Measurements from ENCODE around the gene TMEM147.

The TMEM147 gene

GRCh38 chr19:35517342-35517741 lies 28.1 kb upstream of the TMEM147 start:
- no peak for DNase-seq (ENCODE audit: low read depth)
- no peak overlapping the region for H3K4me3 ChIP-seq (ENCODE audit: low read depth, low read length)

DNA sequence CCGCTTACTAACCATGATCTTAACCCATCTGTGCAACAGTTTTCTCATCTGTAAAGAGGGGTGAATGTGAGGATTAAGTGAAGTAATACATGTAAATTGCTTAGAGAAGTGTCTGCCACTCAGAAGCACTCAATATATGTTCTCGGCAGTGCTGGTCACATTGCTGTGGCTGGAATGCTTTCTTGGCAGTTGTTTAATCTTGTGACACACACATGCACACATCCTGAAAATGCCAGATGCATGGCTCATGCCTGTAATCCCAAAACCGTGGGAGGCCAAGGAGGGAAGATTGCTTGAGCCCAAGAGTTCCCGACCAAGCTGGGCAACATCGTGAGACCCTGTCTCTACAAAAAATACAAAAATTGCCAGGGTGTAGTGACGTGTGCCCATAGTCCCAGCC lies 27.1 kb upstream of the TMEM147 start:
- DNase-seq (ENCODE audit: low read depth) = peak; percentile 88
- H3K4me3 ChIP-seq (ENCODE audit: low read depth, low read length) = no peak overlapping the region

DNA sequence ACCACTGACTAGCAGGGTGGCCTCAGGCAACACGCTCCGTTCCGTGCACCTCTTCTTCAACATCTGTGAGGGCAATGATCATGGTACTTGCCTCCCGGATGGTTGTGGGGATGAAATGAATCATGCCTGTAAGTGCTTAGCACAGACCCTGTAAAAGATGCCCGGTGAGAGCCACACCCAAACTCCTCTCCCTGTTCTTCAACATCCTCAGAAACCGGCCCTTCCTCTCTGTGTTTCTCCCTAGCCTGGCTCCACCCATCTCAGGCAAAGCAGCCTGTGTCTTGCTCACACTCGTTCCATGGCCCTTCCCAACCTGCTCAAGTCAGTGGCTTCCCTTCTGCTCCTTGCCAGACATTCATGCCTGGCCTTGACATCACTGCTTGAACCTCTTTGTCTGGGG lies 26.1 kb upstream of the TMEM147 start:
- DNase-seq (ENCODE audit: low read depth) = no peak
- H3K4me3 ChIP-seq (ENCODE audit: low read depth, low read length) = no peak overlapping the region

DNA sequence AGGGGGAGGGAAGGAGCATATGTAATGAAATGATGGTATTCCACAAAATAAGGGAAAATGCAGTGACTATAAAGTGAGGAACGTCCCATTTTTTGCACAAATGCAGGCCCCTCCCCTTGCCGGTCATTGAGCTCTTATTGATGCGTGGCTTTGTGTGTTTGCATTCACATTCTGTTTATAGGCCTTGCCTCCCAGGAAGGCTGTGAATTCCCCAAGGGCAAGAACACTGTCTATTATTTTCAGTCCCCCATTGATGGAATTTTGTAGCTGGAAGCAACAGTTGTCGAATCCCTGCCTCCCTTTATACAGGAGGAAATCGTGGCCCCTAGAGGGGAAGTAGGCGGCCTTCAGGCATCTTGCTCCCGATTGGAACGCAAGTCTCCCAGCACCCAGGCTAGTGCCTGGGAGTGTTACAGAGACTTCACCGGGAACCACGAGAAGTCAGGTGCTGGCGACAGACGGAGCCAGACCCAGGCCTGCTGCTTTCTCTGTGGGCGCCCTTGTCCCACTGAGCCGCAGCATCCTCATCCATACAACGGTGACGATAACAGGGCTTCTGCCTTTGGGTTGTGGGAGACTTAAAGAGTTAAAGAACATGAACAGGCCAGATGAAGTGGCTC lies 24.2 kb upstream of the TMEM147 start:
- no peak for DNase-seq (ENCODE audit: low read depth)
- no peak overlapping the region for H3K4me3 ChIP-seq (ENCODE audit: low read depth, low read length)

- no peak overlapping the region for H3K4me3 ChIP-seq (ENCODE audit: low read depth, low read length)
- DNase-seq (ENCODE audit: low read depth) = no peak
Measured at GRCh38 chr19:35522745-35523327, 22.6 kb upstream of the TMEM147 start.

- H3K4me3 ChIP-seq (ENCODE audit: low read depth, low read length) = no peak overlapping the region
- no peak for DNase-seq (ENCODE audit: low read depth)
Measured at GRCh38 chr19:35524181-35524837, 21.1 kb upstream of the TMEM147 start.

- no peak overlapping the region for H3K4me3 ChIP-seq (ENCODE audit: low read depth, low read length)
- DNase-seq (ENCODE audit: low read depth) = no peak
Measured at GRCh38 chr19:35525873-35526272, 19.6 kb upstream of the TMEM147 start.

DNA sequence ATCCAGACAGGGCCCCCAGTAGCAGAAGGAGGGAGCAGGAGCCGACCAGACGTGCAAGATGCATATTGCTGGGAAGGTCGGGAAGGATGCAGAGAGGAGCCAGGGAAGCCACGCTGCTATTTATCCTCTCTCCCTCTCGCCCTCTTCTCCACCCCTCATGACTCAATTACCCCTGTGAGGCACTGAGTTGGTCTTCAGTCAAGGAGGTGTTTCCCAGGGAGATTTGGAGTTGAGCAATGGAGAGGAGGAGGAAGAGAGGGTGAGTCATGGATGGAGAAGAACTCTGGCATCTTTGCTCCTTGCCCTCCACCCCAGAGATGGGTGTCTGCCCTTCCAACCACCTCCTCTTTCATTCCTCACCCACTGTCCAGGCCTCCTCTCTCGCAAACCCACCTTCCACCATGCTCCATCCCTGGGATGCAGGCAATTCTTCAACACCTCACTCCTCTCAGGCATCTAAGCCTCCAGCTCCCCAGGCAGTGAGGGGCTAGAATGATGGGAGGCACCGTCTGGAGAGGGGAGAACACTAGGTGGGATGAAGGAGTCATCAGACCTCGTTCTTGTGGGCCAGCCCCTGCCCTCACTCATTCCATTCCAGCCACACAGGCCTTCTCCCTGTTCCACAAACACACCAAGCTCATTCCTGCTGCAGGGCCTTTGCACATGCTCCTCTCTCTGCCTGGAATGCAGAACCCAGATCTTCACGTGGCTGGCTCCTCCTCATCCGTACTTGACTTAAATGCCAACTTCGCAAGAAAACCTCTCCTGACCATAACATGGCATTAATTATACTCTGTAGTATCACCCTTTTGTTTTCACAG lies 17.0 kb upstream of the TMEM147 start, which contains the start of gene SBSN:
Gene SBSN (minus strand): TSS at position 94 of the 821 bp plus-strand sequence. CDS start 30 bp downstream, at position 64.
- peak; percentile 57 for DNase-seq (ENCODE audit: low read depth)
- H3K4me3 ChIP-seq (ENCODE audit: low read depth, low read length) = no peak within 1 kb of the TSS

DNA sequence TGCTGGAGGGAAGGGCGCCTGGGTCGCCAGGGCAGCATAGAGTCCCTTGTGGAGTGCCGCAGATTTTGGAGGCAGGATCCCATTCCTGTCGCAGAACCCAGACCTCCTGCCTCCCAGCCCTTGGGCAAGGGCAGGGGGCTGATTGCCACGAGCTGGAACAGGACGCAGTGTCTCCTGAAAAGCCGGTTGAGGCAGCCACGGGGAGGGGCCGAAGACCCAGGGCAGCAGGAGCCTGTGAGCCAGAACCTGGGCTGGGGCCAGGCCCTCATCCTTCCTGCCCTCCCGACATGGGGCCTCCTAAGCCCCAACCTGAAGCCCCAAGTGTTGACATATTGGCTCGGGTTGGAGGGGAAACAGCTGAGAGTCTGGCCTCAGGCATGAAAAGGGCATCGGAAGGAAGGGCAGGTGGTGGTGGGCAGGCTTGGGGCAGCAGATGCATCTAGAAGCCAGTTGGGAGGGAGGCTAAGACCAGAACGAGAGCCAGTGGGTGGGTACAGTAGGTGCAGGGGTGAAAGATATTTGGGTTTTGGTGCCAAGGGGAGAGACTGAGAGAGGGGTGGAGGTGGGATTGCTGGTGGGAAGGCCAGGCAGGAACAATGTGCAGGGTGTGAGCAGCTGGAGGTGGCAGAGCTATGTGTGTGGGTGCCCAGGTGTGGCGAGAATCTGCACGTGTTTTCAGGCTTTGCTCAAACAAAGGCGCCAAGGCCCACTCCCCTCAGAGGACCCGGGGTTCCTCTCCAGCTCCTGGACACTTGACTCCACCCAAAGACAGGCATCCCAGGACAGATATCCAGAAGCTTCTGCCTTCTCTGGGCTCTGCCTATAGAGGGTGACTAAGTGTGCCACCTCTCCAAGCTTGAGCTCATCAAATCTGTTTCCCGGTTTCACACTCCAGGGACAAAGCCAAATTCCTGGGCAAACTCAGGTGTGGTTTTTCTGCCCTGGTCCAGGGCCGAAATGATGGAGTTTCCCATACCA lies 15.9 kb upstream of the TMEM147 start:
- H3K4me3 ChIP-seq (ENCODE audit: low read depth, low read length) = no peak overlapping the region
- DNase-seq (ENCODE audit: low read depth) = no peak

- no peak for DNase-seq (ENCODE audit: low read depth)
- H3K4me3 ChIP-seq (ENCODE audit: low read depth, low read length) = no peak overlapping the region
Measured at GRCh38 chr19:35531291-35531690, 14.1 kb upstream of the TMEM147 start.

GRCh38 chr19:35533201-35533821 lies 12.1 kb upstream of the TMEM147 start, which contains the start of gene GAPDHS:
TSS of gene GAPDHS (plus strand) at chr19:35533456. CDS start at chr19:35533528, 72 bp downstream.
- no peak for DNase-seq (ENCODE audit: low read depth)
- peak within 1 kb of the TSS; percentile 12 for H3K4me3 ChIP-seq (ENCODE audit: low read depth, low read length)

DNA sequence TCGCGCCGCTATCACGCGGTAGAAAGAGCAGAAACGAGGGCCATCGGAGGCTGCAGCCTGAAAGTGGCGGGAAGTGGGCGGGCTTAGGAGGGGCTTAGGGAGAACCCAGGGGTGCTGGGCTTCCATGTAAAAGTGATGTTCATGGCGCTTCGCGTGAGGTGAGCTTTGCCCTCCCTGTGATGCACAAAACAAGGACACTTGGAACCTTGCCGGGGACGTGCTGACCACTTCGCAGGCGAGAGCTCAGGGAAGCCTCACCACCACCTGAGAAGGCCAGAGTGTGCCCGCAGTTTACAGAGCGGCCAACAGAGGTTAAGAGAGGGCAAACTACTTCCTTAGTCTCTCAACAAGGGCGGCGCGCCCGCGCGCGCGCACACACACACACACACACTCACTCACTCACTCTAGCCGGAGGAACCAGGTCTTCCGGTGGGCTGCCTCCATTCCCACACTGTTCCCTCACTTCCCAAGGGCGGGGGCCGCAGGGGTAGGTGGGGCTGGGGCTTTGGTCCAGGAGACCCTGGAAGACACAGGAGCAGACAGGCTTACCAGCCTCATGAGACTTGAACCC lies 11.5 kb upstream of the TMEM147 start:
- DNase-seq (ENCODE audit: low read depth) = no peak
- H3K4me3 ChIP-seq (ENCODE audit: low read depth, low read length) = peak overlapping the region; percentile 12

DNA sequence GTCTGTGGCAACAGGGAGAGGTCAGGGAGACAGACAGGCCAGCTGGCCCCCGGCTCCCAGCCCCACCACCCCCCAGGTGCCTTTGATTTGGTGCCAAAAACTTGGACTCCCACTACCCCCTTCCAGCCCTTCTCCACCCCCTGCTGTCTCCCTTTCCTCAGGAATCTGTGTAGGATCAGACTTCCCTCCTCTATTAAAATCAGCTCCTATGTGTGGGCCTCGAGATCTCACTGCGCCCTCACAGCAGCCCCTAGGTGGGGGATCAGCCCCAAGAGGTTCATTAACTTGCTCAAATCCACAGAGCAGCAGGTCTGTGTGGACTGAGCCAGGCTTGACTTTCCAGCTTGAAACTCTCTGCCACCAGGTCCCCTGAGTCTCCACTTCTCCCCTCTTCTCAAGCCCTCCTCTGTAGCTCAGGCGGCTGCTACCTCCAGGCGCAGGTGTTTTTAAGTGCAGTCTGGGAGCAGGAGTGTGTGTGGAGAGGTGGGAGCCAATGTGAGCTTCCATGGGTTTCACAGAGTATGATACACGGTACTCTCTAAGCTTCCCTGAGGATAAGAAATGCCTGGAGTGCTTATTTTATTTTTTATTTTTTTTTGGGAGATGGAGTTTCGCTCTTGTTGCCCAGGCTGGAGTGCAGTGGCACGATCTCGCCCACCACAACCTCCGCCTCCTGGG lies 10.5 kb upstream of the TMEM147 start:
- DNase-seq (ENCODE audit: low read depth) = no peak
- H3K4me3 ChIP-seq (ENCODE audit: low read depth, low read length) = no peak overlapping the region

- DNase-seq (ENCODE audit: low read depth) = no peak
- H3K4me3 ChIP-seq (ENCODE audit: low read depth, low read length) = no peak overlapping the region
Measured at GRCh38 chr19:35539314-35539713, 6.1 kb upstream of the TMEM147 start.

DNA sequence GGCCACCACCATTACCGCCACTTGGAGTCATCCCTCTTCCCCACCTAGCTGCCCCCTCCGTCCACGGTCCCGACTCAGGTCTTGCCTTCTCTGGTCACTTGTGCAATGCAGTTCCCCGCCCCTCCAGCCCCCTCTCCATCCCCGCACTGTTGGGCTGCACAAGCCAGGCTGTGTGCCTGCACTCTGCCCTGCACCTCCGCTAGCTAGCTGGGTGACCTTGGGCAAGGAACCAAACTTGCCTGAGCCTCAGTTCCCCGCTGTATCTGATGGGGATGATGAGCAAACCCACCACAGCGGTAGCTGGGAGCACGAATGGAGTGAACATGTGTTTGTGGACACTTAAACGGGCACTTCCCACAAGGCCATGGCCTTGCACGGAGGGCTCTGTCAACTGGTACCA lies 5.6 kb upstream of the TMEM147 start:
- DNase-seq (ENCODE audit: low read depth) = no peak
- no peak overlapping the region for H3K4me3 ChIP-seq (ENCODE audit: low read depth, low read length)

DNA sequence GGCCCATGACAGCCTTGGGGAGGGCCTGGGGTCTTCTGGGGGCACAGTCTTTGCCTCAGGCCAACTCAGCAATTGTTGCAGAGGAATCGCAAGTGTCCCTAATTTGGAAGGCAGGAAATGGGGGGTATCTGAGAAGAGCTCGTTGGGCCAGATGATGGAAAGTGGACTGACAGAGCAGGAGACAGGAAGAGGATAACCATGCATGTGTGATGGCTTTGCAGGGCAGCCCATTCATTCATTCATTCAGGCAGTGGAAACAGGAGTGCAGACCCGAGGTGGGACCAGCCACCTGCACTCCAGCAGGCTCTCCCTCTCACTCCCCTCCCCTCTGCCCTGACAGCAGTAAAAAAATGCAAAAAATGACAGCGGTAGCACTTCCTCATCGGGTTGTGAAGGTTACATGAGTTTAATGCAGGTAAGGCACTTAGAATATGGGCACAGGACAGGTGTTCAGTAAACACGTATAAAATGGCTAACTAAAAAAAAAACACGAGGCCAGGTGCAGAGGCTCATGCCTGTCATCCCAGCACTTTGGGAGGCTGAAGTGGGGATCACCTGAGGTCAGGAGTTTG lies 5.0 kb upstream of the TMEM147 start:
- no peak overlapping the region for H3K4me3 ChIP-seq (ENCODE audit: low read depth, low read length)
- DNase-seq (ENCODE audit: low read depth) = no peak

DNA sequence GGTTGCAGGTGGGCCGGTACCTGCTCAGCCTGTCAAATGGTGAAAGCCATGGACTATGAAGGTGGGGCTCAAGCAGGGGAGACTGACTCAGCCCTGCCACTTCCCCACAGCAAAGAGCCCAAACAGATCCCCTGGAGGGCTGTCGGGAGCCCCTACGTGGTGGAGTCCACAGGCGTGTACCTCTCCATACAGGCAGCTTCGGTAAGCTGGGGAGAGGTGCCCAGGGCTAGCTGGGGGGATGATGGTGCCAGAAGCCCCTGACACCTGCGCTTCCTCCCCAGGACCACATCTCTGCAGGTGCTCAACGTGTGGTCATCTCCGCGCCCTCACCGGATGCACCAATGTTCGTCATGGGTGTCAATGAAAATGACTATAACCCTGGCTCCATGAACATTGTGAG lies 3.2 kb upstream of the TMEM147 start:
- H3K4me3 ChIP-seq (ENCODE audit: low read depth, low read length) = no peak overlapping the region

More for the DNA sequence above, 3.2 kb upstream of the TMEM147 start:
- DNase-seq (ENCODE audit: low read depth) = no peak

Measured in skeletal muscle cell (primary cell).